Cerebellar cortex (tissue), 1 donor: ENCODE measurements around the gene TTC23.
"Not testable (repeated sequence)": the region's sequence is repeated elsewhere in the genome, so short reads cannot be mapped to it uniquely, and the experiment has no call there.

ENCODE experiments used
- DNase-seq: peaks from one replicate; pipeline ENCODE4 v3.0.0-alpha.2; 2015; ENCODE audit warnings: low spot score

TTC23 gene

DNA sequence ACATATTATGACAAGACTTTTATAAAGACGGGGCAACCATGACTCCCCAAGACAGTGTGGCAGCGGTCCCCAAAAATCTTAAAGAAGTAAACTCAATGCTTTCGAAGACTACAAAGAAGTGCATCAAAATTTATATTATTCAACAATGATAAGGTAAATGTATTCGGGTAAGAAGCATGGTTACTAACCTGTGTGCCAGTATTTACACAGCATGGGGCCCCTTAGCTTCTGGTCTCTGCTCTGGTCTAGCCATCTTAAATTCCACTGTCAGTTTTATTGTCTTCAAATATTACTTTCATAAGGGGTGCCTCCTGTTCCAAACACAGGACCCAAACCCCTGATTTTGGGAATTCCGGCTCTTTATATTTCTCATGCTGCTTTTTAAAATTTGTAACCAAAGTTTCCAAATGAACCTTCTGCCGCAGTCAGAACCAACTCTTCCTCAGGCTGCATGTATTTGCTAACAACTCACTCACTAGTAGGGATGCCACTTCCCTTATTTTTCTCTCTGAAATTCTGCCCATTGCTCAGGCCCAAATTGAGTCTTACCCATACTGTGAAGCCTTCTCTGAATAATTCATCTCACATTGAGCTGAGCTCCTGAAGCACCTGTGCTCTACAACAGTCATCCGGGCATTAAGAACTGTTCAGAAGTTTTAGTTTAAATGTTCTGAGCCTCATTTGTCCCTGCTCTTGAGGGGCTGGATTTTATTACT lies 1.2 kb downstream of the TTC23 start:
- no peak for DNase-seq

DNA sequence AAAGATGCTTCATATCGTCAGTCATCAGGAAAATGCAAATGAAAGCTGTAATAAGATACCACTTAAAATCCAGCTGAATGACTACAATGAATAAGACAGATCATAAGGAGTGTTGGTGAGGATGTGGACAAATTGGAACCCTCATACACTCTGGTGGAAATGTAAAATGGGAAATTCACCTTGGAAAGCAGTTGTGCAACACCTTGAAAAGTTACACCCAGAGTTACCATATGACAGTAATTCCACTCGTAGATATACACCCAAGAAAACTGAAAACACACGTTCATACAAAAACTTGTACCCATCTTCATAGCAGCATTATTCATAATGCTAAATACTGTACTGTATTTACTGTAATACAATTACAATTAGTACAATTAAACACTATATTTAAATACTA lies 2.3 kb downstream of the TTC23 start:
- DNase-seq, result no peak

DNA sequence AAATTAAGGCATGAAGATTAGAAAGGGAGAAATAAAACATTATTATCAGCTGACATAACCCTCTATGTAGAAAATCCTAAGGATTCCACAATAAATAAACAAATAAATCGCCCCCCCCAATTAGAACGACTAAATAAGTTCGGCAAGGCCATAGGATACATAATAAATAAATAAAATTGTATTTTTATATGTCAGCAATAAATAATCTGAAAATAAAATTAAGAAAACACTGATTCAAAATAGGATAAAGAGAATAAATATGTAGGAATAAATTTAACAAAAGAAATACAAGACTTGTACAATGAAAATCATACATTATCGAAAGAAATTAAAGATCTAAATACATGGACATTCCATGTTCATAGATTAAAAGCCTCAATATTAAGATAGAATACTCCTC lies 5.1 kb downstream of the TTC23 start:
- DNase-seq, result no peak

DNA sequence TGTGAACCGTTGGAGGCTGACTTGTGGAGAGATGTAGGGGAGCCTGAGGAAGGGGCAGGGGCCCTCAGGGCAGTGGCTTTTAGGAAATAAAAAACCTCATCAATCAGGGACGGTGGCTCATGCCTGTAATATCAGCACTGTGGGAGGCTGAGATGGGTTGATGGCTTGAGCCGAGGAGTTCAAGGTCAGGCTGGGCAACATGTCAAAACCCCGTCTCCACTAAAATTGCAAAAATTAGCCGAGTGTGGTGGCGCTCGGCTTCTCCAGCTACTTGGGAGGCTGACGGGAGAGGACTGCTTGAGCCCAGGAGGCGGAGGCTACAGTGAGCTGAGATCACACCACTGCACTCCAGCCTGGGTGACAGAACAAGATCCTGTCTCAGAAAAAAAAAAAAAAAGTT lies 7.6 kb downstream of the TTC23 start:
- DNase-seq, result no peak

DNA sequence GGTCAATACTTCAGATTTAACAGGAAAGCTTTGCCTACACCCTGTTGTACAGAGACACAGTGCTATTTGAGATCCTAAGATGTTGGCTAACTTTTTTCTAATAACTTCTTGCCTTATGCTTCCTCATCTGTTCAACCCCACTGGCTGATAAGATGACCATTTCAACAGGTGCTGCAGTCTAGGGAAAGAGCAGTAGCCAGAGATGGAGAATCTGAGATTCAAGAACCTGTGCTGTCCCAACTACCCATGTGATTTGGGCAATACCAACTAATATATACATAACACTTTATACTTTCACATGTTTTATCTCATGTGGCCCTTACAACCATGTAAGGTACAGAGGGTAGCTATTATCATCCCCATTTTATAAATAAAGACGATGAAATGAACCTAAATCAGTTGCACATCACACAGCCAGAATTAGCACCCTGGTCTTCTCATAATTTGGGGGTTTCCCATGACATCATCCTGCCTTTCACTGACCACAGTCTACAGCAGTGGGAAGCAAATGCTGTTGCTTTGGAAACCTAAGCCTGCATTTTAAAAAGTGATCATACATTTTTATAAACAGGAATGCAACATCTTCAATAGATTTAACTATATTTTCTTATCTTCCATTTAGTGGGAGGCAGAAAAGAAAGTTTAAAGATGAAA lies 9.7 kb downstream of the TTC23 start:
- DNase-seq, result no peak

DNA sequence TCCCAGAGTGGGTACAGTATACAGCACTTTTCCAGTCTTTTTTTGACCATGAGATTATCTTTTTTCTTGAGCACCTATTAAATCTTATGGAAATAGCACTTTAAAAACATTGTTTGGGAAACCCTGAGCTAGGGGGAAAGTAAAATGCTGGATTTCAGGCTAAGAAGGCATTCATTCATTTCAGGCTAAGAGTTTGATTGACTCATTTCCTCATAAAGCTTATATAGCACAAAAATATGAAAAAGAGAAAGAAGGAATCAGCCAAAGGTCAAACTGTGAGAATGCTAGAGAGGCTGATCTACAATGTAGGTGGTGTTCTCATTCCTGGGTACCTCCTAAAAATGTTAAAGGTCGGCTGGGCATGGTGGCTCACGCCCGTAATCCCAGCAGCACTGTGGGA lies 10.5 kb downstream of the TTC23 start:
- DNase-seq, result no peak

DNA sequence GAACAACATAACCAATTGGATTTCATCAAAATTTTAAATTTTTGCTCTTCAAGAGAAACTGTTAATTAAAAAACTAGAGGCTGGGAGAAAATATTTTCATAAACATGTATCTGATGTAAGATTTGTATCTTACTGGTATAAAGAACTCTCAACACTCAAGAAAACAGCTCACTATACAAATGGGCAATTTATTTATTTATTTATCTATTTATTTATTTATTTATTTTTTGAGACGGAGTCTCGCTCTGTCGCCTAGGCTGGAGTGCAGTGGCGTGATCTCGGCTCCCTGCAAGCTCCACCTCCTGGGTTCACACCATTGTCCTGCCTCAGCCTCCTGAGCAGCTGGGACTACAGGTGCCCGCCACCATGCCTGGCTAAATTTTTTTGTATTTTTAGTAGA lies 15.2 kb downstream of the TTC23 start:
- DNase-seq, result not testable (repeated sequence)

DNA sequence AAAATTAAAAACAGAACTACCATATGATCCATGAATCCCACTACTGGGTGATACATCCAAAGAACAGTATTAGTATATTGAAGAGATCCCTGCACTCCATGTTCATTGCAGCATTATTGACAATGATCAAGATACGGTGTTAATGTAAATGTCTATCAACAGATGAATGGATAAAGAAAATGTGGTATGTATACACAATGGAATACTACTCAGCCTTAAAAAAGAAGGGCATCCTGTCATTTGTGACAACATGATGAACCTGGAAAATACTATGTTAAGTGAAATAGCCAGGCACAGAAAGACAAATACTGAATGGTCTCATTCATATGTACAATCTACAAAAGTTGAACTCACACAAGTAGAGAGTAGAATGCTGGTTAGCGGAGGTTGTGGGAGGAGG lies 16.6 kb downstream of the TTC23 start:
- DNase-seq, result no peak

DNA sequence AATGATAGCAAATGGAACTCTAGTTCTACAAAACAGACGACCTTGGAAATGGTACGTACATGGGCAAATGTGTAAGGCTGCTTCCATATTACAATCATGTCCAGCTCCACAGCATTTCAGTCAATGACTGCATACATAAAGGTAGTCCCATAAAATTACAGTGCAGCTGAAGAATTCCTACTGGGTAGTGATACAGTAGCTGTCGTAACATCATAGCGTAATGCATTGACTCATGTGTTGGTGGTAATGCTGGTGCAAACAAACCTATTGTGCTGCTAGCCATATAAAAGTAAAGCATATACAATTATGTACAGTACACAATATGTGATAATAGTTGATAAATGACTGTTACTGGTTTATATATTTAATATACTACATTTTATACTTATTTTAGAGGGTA lies 18.5 kb downstream of the TTC23 start:
- DNase-seq, result no peak

DNA sequence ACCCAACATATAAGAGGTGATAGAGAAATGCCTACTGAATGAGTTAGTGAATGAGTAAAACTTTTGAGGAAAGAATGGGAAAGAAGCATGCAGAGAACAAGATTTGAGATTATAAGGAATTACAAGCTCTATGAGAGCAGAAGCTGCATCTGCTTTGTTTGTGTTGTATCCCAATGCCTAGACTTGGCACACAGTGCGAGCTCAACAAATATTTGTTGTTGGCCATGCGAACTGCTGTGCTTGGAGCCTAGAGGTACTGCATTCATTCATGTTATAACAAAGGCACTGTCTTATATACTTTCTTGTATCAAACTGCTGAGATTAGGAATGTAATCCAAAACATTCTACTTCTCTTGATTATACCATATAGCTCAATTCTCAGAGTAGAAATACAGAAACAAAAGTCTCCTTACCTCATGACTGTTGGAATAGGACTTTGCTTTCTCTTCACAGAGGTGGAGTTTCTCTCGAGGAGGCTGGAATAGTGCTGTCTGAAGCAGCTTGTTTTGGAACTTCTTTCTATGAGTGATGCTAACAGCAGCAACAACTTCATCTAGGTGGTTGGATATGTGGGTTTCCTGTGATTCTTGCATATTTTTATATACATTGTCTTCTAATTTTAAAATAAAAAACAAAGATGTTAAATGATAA lies 21.1 kb downstream of the TTC23 start:
- DNase-seq, result no peak

DNA sequence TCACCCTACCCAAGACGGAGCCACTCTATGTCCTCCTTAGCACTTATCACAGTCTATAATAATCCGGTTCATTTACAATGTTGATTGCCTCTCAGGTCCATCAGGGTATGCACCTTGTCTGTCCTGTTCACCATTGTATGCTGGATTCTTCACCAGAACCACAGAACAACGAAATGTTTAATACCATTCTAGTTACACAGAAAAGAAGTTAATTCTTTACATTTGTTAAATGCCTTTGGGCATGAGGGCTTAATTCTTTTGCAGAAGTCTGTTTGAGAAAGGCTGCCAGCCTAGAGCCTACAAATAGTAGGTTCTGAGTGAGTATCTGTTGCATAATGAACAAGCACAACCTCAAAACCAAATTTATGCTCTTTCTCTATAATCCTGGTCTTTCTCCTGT lies 22.6 kb downstream of the TTC23 start:
- DNase-seq, result no peak

DNA sequence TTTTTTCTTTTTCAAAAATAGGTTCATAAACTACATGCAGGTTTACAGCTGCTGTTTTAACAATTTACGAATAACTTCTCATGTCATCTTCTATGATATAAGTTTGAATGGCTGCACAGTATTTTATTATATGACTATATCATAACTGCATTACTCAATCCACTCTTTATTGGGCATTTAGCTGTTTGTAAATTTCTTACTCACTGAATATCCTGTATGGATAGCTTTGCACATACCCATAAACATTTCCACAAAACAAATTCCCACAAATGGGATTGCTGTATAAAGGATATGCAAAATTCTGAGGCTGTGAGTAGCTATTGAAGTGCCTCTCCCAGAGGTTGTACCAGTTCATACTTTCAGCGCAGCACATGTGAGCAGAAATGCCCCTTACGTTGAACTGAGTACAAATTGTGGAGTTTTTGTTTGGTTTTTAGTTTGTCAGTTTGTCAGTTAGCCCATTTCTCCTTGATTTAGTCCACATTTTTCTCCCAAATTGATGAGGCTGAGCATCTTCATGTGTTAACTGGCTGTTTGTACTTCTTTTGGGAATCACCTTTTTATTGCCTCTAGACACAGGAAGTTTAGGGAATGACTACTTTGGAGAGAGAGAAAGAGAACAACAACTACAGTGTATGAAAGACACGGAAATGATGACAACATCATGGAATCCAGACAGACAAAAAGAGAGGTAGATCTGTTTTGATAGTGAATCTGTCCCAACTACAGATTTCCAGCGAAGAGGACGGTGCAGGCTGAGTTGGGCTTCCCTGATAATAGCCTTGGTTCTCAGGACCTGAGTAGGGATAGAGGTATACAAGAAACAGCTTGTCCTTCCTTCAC lies 24.8 kb downstream of the TTC23 start:
- no peak for DNase-seq

DNA sequence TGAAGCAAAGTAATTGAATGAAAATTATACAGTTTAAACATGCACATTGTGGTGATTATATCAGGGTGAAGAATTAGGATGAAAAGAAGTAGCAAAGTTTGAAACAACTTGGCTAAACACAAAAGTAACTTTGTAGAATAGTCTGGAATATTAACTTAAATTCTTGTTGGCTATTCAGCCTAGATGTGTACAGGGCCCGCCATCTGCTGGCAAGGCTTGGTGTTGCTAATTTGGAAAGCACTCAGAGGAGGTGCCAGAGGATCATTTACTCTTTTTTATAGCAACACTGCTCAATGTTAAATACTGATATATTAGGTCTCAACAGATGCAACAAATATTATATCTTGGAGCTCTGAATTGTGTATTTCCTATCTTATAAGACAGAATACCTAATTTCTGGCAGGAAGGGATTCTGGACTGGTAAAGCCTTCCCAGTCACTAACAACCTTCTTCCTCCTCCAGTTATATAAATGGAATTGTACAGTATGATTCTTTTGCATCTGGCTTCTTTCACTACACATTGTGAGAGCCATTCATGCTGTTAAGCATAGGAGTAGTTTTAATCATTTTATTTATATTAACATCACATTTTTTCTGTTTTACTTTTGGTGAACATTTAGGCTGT lies 36.1 kb downstream of the TTC23 start:
- DNase-seq, result peak; percentile 58

DNA sequence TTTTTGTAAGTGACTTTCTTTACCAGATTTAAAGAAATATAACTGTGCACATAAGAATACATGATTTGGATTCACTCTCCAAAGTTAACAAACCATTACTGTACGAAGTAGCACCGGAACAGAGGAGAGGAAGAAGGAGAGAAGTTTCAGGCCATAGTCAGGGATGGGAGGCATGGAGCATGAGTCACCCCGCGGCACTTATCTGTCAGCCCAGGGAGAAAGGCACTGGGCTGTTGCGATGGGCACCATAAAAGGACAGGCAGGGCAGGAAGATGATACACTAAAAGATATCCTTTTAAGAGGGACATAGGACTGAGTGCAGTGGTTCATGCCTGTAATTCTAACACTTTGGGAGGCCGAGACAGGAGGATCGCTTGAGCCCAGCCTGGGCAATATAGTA lies 37.0 kb downstream of the TTC23 start:
- no peak for DNase-seq

DNA sequence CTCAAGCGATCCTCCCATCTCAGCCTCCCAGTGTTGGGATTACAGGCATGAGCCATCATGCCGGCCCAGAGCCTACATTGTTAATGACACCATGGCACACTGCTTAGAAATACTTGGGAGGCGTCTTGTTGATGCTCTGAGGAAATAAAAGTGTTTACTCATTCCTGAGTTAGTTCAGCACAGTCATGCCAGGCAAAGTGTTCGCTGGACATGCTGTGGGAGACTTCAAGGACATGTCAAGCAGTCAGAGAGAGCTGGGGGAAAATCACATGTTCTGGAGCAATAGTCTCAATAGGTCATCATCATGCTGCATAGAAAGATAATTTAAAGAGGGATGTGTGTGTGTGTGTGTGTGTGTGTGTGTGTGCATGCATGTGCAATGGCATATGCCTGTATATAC lies 37.5 kb downstream of the TTC23 start:
- DNase-seq, result no peak

DNA sequence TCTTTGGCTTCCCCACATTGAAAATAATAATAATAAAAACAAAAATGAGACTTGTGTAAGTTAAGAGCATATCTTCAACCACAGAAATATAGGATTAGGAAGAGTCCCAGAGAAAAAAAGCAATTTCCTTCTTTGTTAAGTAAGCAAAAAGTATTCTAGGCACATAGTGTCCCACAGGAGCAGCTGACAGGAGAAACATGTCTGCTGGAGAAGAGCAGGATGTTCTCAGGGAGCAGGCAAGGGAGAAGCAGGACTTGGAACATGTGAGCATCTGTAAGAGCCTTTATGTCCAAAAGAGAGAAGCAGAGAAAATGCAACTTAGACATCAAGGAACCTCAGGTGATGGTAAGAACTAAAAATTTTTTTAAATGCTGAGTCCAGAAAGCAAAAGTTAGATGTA lies 39.0 kb downstream of the TTC23 start:
- no peak for DNase-seq

DNA sequence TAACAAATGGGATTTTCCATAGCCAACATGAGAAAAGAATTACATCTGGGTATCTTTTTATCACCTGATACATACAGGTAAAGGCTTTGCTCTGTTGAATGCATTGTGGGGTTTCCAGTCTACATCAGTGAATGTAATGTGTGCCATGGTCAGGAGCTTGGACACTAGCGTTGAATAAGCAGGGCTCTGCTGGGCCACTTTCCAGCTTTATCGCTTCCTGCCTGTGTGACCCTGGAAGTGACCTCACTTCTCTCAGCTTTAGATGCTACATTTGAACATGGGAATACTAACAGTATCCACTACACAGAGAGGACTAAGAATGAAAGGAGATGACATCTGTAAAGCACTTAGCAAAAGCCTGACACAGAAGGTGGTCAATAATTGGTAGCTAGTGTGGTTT lies 40.1 kb downstream of the TTC23 start:
- DNase-seq, result no peak

DNA sequence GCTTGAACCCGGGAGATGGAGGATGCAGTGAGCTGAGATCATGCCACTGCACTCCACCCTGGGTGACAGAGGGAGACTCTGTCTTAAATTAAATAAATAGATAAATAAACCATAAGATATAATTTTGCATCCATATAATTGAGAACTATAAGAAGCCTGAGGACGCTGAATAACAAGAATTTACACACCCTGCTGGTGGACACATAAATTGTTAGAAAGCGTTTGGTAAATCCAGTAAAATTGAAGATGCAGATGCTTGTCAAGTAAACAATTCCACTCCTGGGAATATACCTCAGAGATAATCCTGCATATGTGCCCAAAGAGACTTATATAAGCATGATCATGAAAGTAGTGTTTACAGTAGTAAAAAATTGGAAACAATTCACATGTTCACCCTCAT lies 41.7 kb downstream of the TTC23 start:
- no peak for DNase-seq

DNA sequence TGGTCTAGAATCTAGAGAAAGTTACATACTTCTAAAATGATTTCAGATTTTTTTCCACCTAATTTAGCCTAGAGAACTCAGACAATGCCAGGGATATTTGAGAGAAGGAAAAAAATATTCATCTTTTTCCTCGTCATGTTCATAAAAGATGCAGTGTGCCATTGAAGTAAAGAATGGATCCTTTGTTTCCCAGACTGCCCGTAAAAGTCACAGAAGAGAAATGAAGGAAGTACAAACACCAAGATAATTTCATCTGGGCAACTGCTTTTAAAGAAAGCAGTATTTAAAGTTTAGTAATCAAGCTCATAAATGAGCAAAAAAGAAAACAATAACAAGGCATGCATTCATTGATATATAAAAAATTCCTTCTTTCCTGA lies 47.2 kb downstream of the TTC23 start:
- DNase-seq, result no peak

DNA sequence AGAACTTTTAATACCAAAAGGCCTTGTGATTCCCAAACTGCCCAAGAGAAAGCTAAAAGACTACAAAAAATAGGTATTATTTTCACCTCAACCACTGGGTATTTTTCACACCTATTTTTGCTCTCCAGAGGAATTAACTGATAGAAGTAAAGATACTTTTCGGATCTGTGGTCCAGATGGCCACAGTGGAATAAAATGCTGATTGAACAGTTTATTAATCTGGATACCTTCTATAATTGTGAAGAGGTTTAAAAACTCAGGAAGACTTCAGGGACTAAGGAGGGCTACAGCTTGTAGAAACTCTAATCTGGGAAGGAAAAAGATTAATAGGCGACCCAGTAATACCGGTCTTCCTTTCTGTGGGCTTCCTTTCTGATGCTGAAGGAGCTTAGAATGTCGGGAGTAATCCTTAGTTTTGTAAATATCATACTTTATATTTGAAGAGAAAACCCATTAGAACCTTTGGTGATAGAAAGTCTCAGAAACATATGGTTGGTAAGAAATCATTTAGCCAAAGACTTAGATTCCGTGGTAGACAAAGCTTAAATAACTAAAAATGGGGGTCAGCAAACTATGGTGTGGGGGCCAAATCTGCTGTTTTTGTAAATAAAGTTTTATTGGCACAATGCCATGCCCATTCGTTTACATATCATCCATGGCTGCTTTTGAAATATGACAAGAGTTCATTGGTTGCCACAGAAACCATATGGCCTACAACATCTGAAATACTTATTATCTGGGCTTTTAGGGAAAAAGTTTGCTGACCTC lies 47.8 kb downstream of the TTC23 start:
- DNase-seq, result no peak

DNA sequence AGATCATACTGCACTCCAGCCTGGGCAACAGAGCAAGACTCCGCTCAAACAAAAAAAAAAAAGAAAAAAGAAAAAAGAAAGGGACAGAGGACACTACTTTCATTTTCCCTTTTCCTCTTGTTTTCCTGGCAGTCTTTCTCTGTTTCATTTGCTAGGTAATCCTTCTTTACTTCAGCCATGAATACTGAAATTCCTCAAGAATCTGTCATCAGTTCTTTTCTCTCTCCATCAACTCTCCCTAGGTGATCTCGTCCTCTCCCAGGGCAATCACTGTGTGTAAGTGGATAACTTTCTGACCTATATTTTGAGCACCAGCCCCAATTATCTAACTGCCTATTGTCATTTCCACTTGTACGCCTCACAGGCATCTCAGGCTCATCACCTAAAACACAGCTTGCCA lies 51.5 kb downstream of the TTC23 start:
- DNase-seq, result no peak
